ENCODE results near the gene GPR157. TPM values are rescaled to one million over a fixed set of nuclear protein-coding genes. Genes with fewer than 3 reads are reported as not detected.
A peak's percentile ranks its signal among the peaks of the same experiment; 100 is the strongest.

The GPR157 gene
- polyA plus RNA-seq, 2 of the 4 experiments (the other 2 are of a cell fraction): 3.6 to 4.7 TPM

GRCh38 chr1:9079988-9080704 lies 48.8 kb downstream of the GPR157 start:
- WGBS (ENCODE audit: missing lambda C conversion rate): 90% methylated on average over 12 of the region's 12 CpGs
- H3K9me3 ChIP-seq: no peaks in the 10 kb centered on the region
- FAIRE-seq (no peak), DNase-seq (ENCODE audit: low read depth in 1 of 2, low spot score in 1 of 2) (no peak), ATAC-seq (no peak)
- no peak for TF ChIP-seq EHMT2 (IDR thresholded peaks at IDR 0.05; ENCODE audit: low read depth)
- no peak for TF ChIP-seq ZC3H11A (IDR thresholded peaks at IDR 0.05)
- no peak for TF ChIP-seq CEBPB (IDR thresholded peaks at IDR 0.05)
- TF ChIP-seq USF2 (IDR thresholded peaks at IDR 0.05): no peak
- no peak for TF ChIP-seq BHLHE40 (IDR thresholded peaks at IDR 0.05; ENCODE audit: low read depth, low read length)
- no peak for TF ChIP-seq HEYL (CRISPR knock-in tag; IDR thresholded peaks at IDR 0.05)
- no peak for TF ChIP-seq SREBF2 (IDR thresholded peaks at IDR 0.05)
- no peak for TF ChIP-seq ELK1 (IDR thresholded peaks at IDR 0.05; ENCODE audit: low read depth, low read length)
- TF ChIP-seq HOXB5 (CRISPR knock-in tag; IDR thresholded peaks at IDR 0.05): no peak
- no peak for TF ChIP-seq RAD21 (conservative IDR thresholded peaks at IDR 0.05 in 1 of 2, IDR thresholded peaks at IDR 0.05 in 1 of 2)
- TF ChIP-seq HOXA7 (CRISPR knock-in tag; IDR thresholded peaks at IDR 0.05): no peak
- no peak overlapping the region for H3K27ac ChIP-seq
- ChIA-PET CTCF (interaction anchor here (1.2 kb wide), 1 partner anchor 162 kb away, joined by 4 read pairs; no protein-coding TSS in a partner anchor), POLR2A (no interaction called here)
- no peak overlapping the region for H3K4me2 ChIP-seq
- no peak overlapping the region for H3K4me3 ChIP-seq
- H3K4me1 ChIP-seq: peaks cover 22% of the 10 kb centered on the region

- FAIRE-seq: no peak
- Histone ChIP-seq H3K4me1 (peaks cover 19% of the 10 kb centered on the region), H3K4me3 (no peak overlapping the region), H3K9me3 (no peaks in the 10 kb centered on the region), H3K4me2 (peak overlapping the region; percentile 14; the same call in 1 of the 3 replicates), H3K27ac (peak overlapping the region; percentile 10 to 37; a peak in 1 of 6 replicates)
- WGBS (ENCODE audit: missing lambda C conversion rate): 62% methylated on average over 19 of the region's 19 CpGs
- ChIA-PET CTCF (no interaction called here), POLR2A (no interaction called here)
- peak; percentile 13 to 47; a peak in 3 of 6 replicates for ATAC-seq
- no peak for TF ChIP-seq MAZ (IDR thresholded peaks at IDR 0.05; ENCODE audit: borderline replicate concordance, low read depth, low read length)
- no peak for TF ChIP-seq CTCF (IDR thresholded peaks at IDR 0.05)
- no peak for TF ChIP-seq RNF2 (IDR thresholded peaks at IDR 0.05; ENCODE audit: borderline replicate concordance, low read depth)
- no peak for TF ChIP-seq HES2 (IDR thresholded peaks at IDR 0.05)
- DNase-seq (ENCODE audit: low read depth in 1 of 2, low spot score in 1 of 2): peak in 1 of 2 experiments; percentile 34
Observed at GRCh38 chr1:9078752-9079500, 50.0 kb downstream of the GPR157 start.

- FAIRE-seq (no peak), DNase-seq (ENCODE audit: low read depth in 1 of 2, low spot score in 1 of 2) (no peak), ATAC-seq (no peak)
- 73% methylated on average over 9 of the region's 9 CpGs for WGBS (ENCODE audit: missing lambda C conversion rate)
- Histone ChIP-seq H3K4me1 (peaks cover 19% of the 10 kb centered on the region), H3K9me3 (no peaks in the 10 kb centered on the region), H3K4me3 (no peak overlapping the region), H3K27ac (peak overlapping the region in 1 of 2 experiments; percentile 29; a peak in 1 of 6 replicates), H3K4me2 (no peak overlapping the region)
- ChIA-PET POLR2A (no interaction called here), CTCF (no interaction called here)
- TF ChIP-seq JUN (IDR thresholded peaks at IDR 0.05) (no peak), MAZ (IDR thresholded peaks at IDR 0.05; ENCODE audit: borderline replicate concordance, low read depth, low read length) (no peak), HOXB13 (CRISPR knock-in tag; IDR thresholded peaks at IDR 0.05; ENCODE audit: low read depth) (no peak), NR3C1 (IDR thresholded peaks at IDR 0.05) (no peak), BCL3 (IDR thresholded peaks at IDR 0.05) (no peak), EHF (CRISPR knock-in tag; IDR thresholded peaks at IDR 0.05) (no peak; the same call in 1 of the 2 replicates), CBX8 (IDR thresholded peaks at IDR 0.05) (no peak)
Observed at GRCh38 chr1:9078015-9078751, 50.7 kb downstream of the GPR157 start.
